IMR-90 (cell line): ENCODE results near the gene ARFGAP3. TPM values are rescaled to one million over a fixed set of nuclear protein-coding genes. Genes with fewer than 3 reads are reported as not detected.

Experiments
- ATAC-seq: fragments of 200-7000 bp; cut with Tn5 transposase; 2 replicates; pipeline ENCODE4 v1.9.1; 2020; ENCODE audit warnings: low read depth, mild to moderate bottlenecking, moderate library complexity
- BruUV-seq: library from RNA; stranded (reverse); fragments of 400-500 nt; replicated peaks from 2 replicates; lab custom pipeline; 2021; lab: Mats Ljungman, UMichigan
- CTCF ChIA-PET: fragments of 300-600 bp; formaldehyde crosslinking; extraction: SDS; loops from one replicate; lab custom pipeline; 2021; ENCODE audit warnings: antibody characterized with exemption; lab: Yijun Ruan, JAX
- POLR2A ChIA-PET: fragments of 300-600 bp; sonication (Branson Sonifier 250); formaldehyde crosslinking; loops from one replicate; lab custom pipeline; 2022; ENCODE audit warnings: antibody characterized with exemption; ENCODE audit not compliant: unreplicated experiment; lab: Charles Lee
- DNase-seq: peaks from one replicate; pipeline ENCODE4 v3.0.0; 2013
- H2AFZ ChIP-seq: replicated peaks from 2 replicates; pipeline ENCODE3; 2013; ENCODE audit warnings: low read length, mild to moderate bottlenecking; ENCODE audit not compliant: poor library complexity
- H2AK5ac ChIP-seq: 2 replicates; pipeline ENCODE4 v1.6.1; 2013; ENCODE audit warnings: low read depth, low read length, inconsistent platforms
- H2AK9ac ChIP-seq: replicated peaks from 2 replicates; pipeline ENCODE3; 2013; ENCODE audit warnings: mild to moderate bottlenecking, low read depth, low read length, moderate library complexity; ENCODE audit not compliant: poor library complexity
- H2BK120ac ChIP-seq: 2 replicates; pipeline ENCODE4 v1.6.1; 2013; ENCODE audit warnings: low read depth, low read length, inconsistent platforms
- H2BK15ac ChIP-seq: 3 replicates; pipeline ENCODE4 v1.6.1; 2013; ENCODE audit warnings: low read depth, low read length, inconsistent platforms
- H2BK20ac ChIP-seq: 2 replicates; pipeline ENCODE4 v1.6.1; 2013; ENCODE audit warnings: low read depth, mild to moderate bottlenecking, inconsistent platforms, low read length, moderate library complexity
- H2BK5ac ChIP-seq: 2 replicates; pipeline ENCODE4 v1.6.1; 2013; ENCODE audit warnings: mild to moderate bottlenecking, low read depth, low read length, inconsistent platforms; ENCODE audit not compliant: poor library complexity, severe bottlenecking
- H3K14ac ChIP-seq: replicated peaks from 2 replicates; pipeline ENCODE4 v1.6.1; 2013; ENCODE audit warnings: low read depth, low read length, inconsistent platforms
- H3K18ac ChIP-seq: 2 replicates; pipeline ENCODE4 v1.6.1; 2013; ENCODE audit warnings: low read depth, low read length, control low read depth
- H3K23ac ChIP-seq: 2 replicates; pipeline ENCODE4 v1.6.1; 2013; ENCODE audit warnings: low read depth, low read length, inconsistent platforms
- H3K27ac ChIP-seq: 2 replicates; pipeline ENCODE4 v1.5.1; 2013; ENCODE audit warnings: mild to moderate bottlenecking, control low read depth, low read length; ENCODE audit not compliant: insufficient read depth
- H3K27me3 ChIP-seq: 2 replicates; pipeline ENCODE4 v1.6.1; 2013; ENCODE audit warnings: low read length; ENCODE audit not compliant: control insufficient read depth, insufficient read depth
- H3K36me3 ChIP-seq: 2 replicates; pipeline ENCODE4 v1.6.1; 2013; ENCODE audit warnings: low read length, mixed read lengths; ENCODE audit not compliant: control insufficient read depth, insufficient read depth
- H3K4ac ChIP-seq: 2 replicates; pipeline ENCODE4 v1.6.1; 2013; ENCODE audit warnings: low read depth, low read length, inconsistent platforms
- H3K4me1 ChIP-seq: 2 replicates; pipeline ENCODE4 v1.6.1; 2013; ENCODE audit warnings: low read length, mixed read lengths; ENCODE audit not compliant: control insufficient read depth, insufficient read depth
- H3K4me2 ChIP-seq: 2 replicates; pipeline ENCODE4 v1.6.1; 2013; ENCODE audit warnings: low read depth, mild to moderate bottlenecking, control low read depth, low read length, moderate library complexity
- H3K4me3 ChIP-seq: 2 replicates; pipeline ENCODE4 v1.5.1; 2013; ENCODE audit warnings: low read depth, mild to moderate bottlenecking, control low read depth, low read length, moderate library complexity; ENCODE audit not compliant: insufficient read depth
- H3K56ac ChIP-seq: 2 replicates; pipeline ENCODE4 v1.6.1; 2013; ENCODE audit warnings: low read length, inconsistent platforms; ENCODE audit not compliant: insufficient read depth; ENCODE audit errors: extremely low read depth
- H3K79me1 ChIP-seq, 2 experiments: 2 replicates each; pipeline ENCODE4 v1.6.1; 2013; ENCODE audit warnings: low read length in 2 of 2, inconsistent platforms in 1 of 2, low read depth in 1 of 2
- H3K9ac ChIP-seq: 2 replicates; pipeline ENCODE4 v1.6.1; 2013; ENCODE audit warnings: low read depth, low read length, control low read depth
- H3K9me1 ChIP-seq: 2 replicates; pipeline ENCODE4 v1.6.1; 2013; ENCODE audit warnings: low read length, inconsistent platforms; ENCODE audit not compliant: insufficient read depth
- H3K9me3 ChIP-seq: 2 replicates; pipeline ENCODE4 v1.6.1; 2013; ENCODE audit warnings: low read length; ENCODE audit not compliant: control insufficient read depth, insufficient read depth
- H4K20me1 ChIP-seq: 2 replicates; pipeline ENCODE4 v1.6.1; 2013; ENCODE audit warnings: low read length, inconsistent platforms; ENCODE audit not compliant: insufficient read depth
- H4K5ac ChIP-seq: 2 replicates; pipeline ENCODE4 v1.6.1; 2013; ENCODE audit warnings: mild to moderate bottlenecking, low read depth, low read length, control low read depth
- H4K8ac ChIP-seq, 2 experiments: 2 replicates each; pipeline ENCODE4 v1.6.1; 2013; ENCODE audit warnings: low read depth in 2 of 2, low read length in 2 of 2, control low read depth in 1 of 2, inconsistent platforms in 1 of 2
- H4K91ac ChIP-seq: 2 replicates; pipeline ENCODE4 v1.6.1; 2013; ENCODE audit warnings: low read depth, low read length, inconsistent platforms; ENCODE audit not compliant: insufficient read depth
- BHLHE40 ChIP-seq: fragments of 150-350 bp; IDR thresholded peaks from 2 replicates; pipeline ENCODE4 v1.6.1; 2016; ENCODE audit warnings: mild to moderate bottlenecking, low read depth, low read length
- CHD1 ChIP-seq: IDR thresholded peaks from 2 replicates; pipeline ENCODE4 v1.6.1; 2012; ENCODE audit warnings: low read depth, low read length, improper control_type of control experiment
- CTCF ChIP-seq: conservative IDR thresholded peaks from 2 replicates; pipeline ENCODE4 v1.5.1; 2012; ENCODE audit warnings: mild to moderate bottlenecking, low read depth, low read length, improper control_type of control experiment
- ELK1 ChIP-seq: fragments of 150-350 bp; IDR thresholded peaks from 2 replicates; pipeline ENCODE4 v1.6.1; 2016; ENCODE audit warnings: low read depth, mild to moderate bottlenecking, low read length, moderate library complexity, borderline replicate concordance
- FOS ChIP-seq: fragments of 150-350 bp; IDR thresholded peaks from 2 replicates; pipeline ENCODE4 v1.6.1; 2016; ENCODE audit warnings: low read depth, low read length
- MAFK ChIP-seq: IDR thresholded peaks from 2 replicates; pipeline ENCODE4 v1.6.1; 2012; ENCODE audit warnings: low read depth, low read length, improper control_type of control experiment
- MAZ ChIP-seq: IDR thresholded peaks from 2 replicates; pipeline ENCODE4 v1.6.1; 2012; ENCODE audit warnings: low read depth, mild to moderate bottlenecking, low read length, improper control_type of control experiment, moderate library complexity, borderline replicate concordance
- MXI1 ChIP-seq: IDR thresholded peaks from 2 replicates; pipeline ENCODE4 v1.6.1; 2012; ENCODE audit warnings: low read depth, mild to moderate bottlenecking, low read length, moderate library complexity, borderline replicate concordance
- RAD21 ChIP-seq: IDR thresholded peaks from 2 replicates; pipeline ENCODE4 v1.6.1; 2012; ENCODE audit warnings: low read length, improper control_type of control experiment
- RCOR1 ChIP-seq: IDR thresholded peaks from 2 replicates; pipeline ENCODE4 v1.6.1; 2012; ENCODE audit warnings: mild to moderate bottlenecking, low read length, improper control_type of control experiment; ENCODE audit not compliant: insufficient replicate concordance
- RFX5 ChIP-seq: IDR thresholded peaks from 2 replicates; pipeline ENCODE4 v1.8.0; 2012; ENCODE audit warnings: low read depth, mild to moderate bottlenecking, low read length, moderate library complexity
- USF2 ChIP-seq: fragments of 150-350 bp; IDR thresholded peaks from 2 replicates; pipeline ENCODE4 v1.6.1; 2017; ENCODE audit warnings: mild to moderate bottlenecking, antibody characterized with exemption, low read length, low read depth
- whole genome bisulfite sequencing, 2 experiments: methylation state at CpG; one replicate each; pipeline versions ENCODE4 v1.1.5 to v1.1.7; 2013; ENCODE audit warnings: missing lambda C conversion rate in 2 of 2; ENCODE audit not compliant: insufficient read length in 1 of 2; ENCODE audit errors: extremely low coverage in 2 of 2; 5-methylcytosine and 5-hydroxymethylcytosine counted together
- dilution Hi-C: fragments of 300-500 bp; cut with HindIII; formaldehyde crosslinking; loops from one replicate; pipeline ENCODE4 v1.14.3; 2018; ENCODE audit warnings: low sequenced_read_pairs; ENCODE audit not compliant: unreplicated experiment
- in situ Hi-C: fragments of 300-500 bp; cut with MboI; formaldehyde crosslinking; loops from 3 replicates; pipeline ENCODE4 v1.14.3; 2019; ENCODE audit warnings: low sequenced_read_pairs, inconsistent platforms, mixed read lengths
- intact Hi-C: fragments of 100-400 bp; cut with micrococcal nuclease; formaldehyde crosslinking; loops from 2 replicates; pipeline ENCODE4 v1.10.0; 2022
- polyA plus RNA-seq, 3 experiments: library from polyadenylated mRNA; depleted of rRNA; stranded (reverse); fragments of >200 nt; gene quantifications; 2 replicates each; pipeline ENCODE4 v1.2.3, GENCODE V29; 2012; ENCODE audit warnings: low replicate concordance in 1 of 3
- total RNA-seq: library from RNA; depleted of rRNA; stranded (reverse); fragments of >200 nt; gene quantifications from 2 replicates; pipeline ENCODE4 v1.2.3, GENCODE V29; 2012

ARFGAP3 gene
- total and polyA plus RNA-seq, 2 of the 4 experiments (the other 2 are of a cell fraction), result 50.0 to 70.1 TPM

- H2AK5ac ChIP-seq, result no peak overlapping the region
- H2BK120ac ChIP-seq, result no peak overlapping the region
- no peak overlapping the region for H2AK9ac ChIP-seq
- H4K91ac ChIP-seq, result no peak overlapping the region
- H3K14ac ChIP-seq, result no peak overlapping the region
- H2BK5ac ChIP-seq, result no peak overlapping the region
- ChIA-PET CTCF (interaction anchor here (1.2 kb wide), 1 partner anchor 10 kb away, joined by 3 read pairs; no protein-coding TSS in a partner anchor), POLR2A (no interaction called here)
- no peak overlapping the region for H3K23ac ChIP-seq
- BruUV-seq, result no TSS peak
- peaks cover 11 to 16% of the 10 kb centered on the region in 2 experiments for H3K79me1 ChIP-seq
- TF ChIP-seq MAZ (no peak), RFX5 (no peak), FOS (no peak), BHLHE40 (no peak), MXI1 (no peak), MAFK (no peak), ELK1 (no peak), RCOR1 (no peak), USF2 (no peak), CHD1 (no peak), RAD21 (no peak), CTCF (no peak)
- H3K9ac ChIP-seq, result no peak overlapping the region
- no peaks in the 10 kb centered on the region for H3K4me1 ChIP-seq
- intact Hi-C loops (no loop called here), dilution Hi-C loops (no loop called here), in situ Hi-C loops (no loop called here)
- DNase-seq, result no peak
- no peak overlapping the region for H3K4me2 ChIP-seq
- no peak overlapping the region for H4K5ac ChIP-seq
- no peak overlapping the region for H2BK20ac ChIP-seq
- no peak overlapping the region for H2BK15ac ChIP-seq
- no peak overlapping the region for H3K56ac ChIP-seq
- ATAC-seq, result no peak
- H3K9me1 ChIP-seq, result 0 out of 2 replicates have a peak, but pooled peaks cover 2% of the 10 kb centered on the region
- no peak overlapping the region for H4K8ac ChIP-seq
- no peak overlapping the region for H3K27ac ChIP-seq
- no peak overlapping the region for H3K18ac ChIP-seq
- H3K27me3 ChIP-seq, result no peaks in the 10 kb centered on the region
- H3K4me3 ChIP-seq, result no peak overlapping the region
- 86% methylated on average over 1 of the region's 8 CpGs; no CpG with 5 or more reads in 1 of the 2 experiments for WGBS, 2 experiments
- H4K20me1 ChIP-seq, result peaks cover 7% of the 10 kb centered on the region; the same call in 1 of the 2 replicates
- H2AFZ ChIP-seq, result no peak overlapping the region
- no peak overlapping the region for H3K4ac ChIP-seq
- H3K9me3 ChIP-seq, result no peaks in the 10 kb centered on the region
- peaks cover 77% of the 10 kb centered on the region for H3K36me3 ChIP-seq
These were observed 20.1 kb upstream of the ARFGAP3 start for GRCh38 chr22:42877158-42877557.
